Stimulated activated naive CD4-positive, alpha-beta T cell treated with Interleukin-2 at 50 U/mL for 16 hours (primary cell): ENCODE measurements around the gene OSTF1.

Source experiments
- DNase-seq: peaks from one replicate; lab custom pipeline; 2025; lab: John Stamatoyannopoulos, UW

Gene OSTF1

DNA sequence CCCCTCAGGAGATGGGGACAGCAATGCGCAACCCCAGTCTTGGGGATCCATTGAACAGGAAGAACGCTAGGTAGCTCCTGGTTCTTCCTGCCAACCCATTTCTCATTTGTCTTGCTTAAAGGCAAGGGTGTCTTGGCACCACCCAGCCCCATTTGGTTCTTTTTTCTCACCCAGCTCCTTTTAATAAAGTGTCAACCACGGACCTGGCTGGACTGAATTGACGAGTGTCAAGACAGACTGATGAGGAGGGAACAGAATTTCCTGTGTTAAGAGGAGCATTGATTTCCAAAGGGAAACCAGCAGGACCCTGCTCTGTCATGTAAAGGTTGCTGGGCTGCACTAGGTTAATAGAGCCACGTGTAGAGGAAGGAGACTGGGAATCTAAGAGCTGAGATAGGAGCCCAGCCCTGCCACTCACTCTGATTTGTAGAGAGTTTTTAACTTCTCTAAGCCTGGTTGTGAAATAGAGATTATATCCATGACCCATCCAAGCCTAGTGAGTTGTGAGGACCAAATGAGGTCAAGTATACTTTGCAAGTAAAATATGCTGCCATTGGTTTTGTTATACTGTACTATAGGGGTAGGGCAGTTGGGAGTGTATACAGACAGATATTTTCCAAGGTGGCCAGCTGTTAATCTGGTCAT is 33.7 kb downstream of the OSTF1 start:
- DNase-seq: no peak

DNA sequence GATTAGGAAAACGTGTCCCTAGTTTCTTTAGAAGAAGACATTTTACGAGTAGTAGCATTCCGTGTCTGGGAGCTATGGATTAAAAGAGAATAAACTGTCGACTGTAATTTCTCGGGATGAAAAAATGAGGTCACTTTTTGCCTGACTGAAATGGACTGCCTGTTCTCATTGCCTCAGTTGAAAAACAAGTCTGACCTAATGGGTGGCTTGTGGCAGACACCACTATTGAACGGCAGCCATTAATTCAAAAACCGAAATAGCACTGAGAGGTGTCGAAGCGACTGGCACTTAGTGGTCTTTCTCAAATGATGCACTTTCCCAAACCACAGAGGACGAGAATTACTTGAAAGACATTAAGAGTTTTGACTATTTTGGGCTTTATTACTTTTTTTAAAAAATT is 35.4 kb downstream of the OSTF1 start:
- DNase-seq: no peak

DNA sequence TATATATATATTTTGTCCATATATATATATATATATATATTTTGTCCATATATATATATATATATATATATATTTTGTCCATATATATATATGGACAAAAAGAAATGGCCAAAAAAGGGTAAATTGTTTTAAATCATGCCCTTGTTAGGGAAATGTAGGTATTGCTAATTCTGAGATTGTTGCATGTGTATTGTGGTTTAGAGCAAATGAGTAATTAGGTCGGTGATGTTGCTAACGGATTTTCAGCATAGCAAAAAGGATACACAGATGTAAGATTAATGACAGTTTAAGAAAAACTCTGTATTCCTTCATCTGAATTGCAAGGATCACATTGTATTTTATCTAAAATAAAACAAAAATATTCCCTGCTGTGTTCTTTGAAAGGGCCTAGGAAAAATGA is 40.2 kb downstream of the OSTF1 start:
- no peak for DNase-seq

DNA sequence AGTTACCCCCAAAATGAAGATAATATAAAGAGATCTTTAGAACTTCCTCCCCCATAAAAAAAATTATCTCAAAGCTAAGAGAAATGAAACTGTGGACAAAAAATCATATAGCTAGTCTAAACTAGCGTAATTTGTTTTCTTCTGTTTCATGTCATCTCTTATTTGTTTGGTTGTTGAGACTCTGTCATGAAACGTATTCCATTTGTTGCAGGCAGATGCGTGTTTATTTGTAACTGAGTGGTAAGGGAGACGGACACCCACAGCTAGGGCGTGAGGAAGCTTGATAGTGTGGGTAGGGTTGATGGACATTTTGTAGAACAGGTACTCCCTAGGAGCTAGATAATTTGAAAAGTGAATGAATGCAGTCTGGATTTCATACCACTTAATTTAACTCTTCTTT is 41.9 kb downstream of the OSTF1 start:
- no peak for DNase-seq

DNA sequence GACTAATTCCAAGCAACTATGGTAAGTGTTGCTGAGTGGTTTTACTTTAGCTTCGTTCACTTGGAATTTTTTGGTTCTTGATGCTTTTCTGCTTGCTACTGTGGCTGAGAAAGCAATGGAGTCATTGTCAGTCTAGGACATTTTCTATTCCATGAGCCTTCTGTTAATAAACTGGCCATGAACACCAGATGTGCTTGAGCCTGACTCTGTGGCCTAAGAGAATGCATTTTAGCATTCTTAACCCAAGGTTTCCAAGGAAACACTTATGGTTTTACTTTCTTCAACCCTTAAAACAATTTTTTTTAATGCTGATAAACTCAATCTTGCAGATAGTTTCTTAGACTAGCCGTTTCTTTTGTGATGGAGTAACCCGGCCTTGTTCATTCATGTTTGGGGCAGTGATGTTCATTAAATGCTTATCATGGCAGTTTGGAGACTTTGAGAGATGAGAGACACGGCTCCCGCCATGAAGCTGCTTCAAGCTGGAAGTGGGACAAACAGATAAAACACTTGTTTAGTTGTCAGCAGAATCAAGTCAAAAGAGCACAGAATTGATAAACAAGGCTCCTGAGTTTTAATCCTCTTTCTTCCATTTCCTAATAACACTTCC is 42.4 kb downstream of the OSTF1 start:
- no peak for DNase-seq

DNA sequence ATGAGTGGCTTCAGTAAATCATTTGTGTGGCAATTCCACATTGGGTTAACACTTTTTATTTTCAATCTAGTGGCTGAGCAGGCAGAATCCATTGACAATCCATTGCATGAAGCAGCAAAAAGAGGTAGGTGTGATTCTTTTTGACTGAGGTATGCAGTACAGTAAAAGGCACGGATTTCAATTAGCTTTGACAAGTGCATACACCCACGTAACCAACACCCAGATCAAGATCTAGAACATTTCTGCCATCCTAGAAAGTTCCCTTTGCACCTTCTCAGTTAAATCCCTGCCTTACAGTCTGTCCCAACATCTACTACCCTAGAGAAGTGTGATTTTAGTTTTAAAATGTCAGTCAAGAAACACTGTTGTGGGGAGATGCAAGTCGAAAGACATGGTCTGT is 43.4 kb downstream of the OSTF1 start:
- DNase-seq: no peak

DNA sequence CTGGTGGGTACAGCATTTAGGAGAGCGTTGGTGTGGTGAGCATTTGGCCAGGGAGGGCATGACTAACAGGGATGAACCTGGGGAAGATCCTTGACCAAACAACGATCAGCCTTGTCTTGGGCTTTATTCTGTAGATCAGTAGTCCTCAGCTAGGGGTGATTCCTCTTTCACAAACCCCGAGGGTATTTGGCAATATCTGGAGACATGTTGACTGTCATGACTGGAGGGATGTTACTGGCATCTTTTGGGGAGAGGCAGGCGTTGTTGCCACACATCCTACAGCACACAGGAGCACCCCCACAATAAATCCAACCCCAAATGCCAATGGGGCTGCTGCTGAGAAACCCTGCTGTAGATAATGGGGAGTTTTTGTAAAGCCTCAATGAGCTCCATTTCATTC is 43.9 kb downstream of the OSTF1 start:
- no peak for DNase-seq

DNA sequence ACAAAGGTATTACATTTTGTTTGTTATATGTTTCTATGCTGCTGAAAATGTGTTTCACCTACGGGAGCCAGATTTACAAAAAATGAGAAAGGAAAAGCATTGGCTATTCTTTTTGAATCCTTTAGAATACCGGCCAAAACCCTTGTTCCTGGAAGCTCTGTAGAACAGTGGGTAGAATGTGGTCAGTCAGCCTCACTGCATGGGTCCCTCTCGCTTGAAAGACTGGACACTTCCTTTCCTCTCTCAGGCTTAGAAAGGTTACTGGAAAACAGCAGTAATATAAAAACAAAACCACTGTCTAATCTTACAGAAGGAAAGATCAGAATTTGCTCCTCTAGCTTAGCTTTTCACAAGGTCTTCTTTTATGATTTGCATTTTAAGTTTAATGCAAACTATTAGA is 45.1 kb downstream of the OSTF1 start:
- DNase-seq: no peak

DNA sequence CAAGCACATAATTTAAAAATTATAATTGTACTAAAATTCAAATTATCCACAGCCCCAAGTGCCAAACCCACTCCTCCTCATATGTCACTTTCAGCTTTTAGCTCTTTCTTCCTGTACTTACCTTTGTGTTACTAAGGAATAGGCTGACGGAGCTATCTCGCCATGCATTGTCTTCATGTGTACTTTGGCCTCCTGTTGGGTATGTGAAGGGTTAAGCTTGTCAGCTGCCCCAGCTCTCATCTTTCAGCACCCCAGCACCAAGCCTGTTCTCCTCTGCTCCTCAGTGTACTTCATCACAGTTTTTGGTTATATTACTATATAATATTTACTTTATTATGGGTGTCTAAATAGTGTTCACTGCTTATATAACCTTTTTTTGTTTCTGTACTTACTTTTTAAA is 46.2 kb downstream of the OSTF1 start:
- DNase-seq: no peak

DNA sequence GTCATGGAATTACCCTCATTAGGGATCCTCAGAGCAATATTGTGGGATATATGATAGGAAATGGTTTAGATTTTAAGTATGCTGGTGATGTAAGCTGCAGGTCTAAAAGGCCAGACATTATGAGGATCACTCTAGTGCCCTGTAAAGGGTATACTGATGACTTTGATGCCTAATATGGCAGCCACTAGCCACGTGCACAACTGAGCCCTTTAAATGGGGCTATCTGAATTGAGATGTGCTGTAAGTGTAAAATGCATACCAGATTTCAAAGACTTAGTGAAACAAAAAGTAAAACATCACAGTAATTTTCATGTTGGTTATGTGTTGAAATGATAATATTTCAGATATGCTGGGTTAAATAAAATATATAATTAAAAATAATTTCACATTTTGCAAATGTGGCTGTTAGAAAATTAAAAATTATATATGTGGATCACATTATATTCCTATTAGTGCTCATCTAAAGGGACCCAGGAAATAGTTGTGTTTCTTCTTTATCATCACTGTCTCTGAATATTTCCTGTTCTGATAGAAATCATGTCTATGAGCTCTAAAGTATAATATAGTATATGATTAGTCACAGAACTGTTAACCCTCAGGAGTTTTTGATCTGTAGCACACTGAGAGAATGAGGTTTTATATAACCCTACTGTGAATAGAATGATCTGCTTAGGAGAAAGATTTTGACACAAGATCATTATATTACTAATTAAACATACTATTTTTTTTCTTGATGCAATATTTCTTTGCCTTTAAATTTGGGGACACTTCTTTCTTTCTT is 50.1 kb downstream of the OSTF1 start:
- DNase-seq: no peak

DNA sequence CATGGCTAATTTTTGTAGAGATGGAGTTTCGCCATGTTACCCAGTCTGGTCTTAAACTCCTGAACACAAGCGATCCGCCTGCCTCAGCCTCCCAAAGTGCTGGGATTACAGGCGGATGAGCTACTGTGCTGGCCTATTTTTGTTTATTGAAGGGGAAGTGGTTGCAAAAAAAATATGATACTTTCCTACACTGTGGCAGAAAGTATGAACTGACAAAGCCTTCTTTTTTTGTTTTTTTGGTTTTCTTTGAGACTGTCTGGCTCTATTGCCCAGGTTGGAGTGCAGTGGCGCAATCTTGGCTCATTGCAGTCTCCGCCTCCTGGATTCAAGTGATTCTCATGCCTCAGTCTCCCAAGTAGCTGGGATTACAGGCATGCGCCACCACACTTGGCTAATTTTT is 50.9 kb downstream of the OSTF1 start:
- no peak for DNase-seq

DNA sequence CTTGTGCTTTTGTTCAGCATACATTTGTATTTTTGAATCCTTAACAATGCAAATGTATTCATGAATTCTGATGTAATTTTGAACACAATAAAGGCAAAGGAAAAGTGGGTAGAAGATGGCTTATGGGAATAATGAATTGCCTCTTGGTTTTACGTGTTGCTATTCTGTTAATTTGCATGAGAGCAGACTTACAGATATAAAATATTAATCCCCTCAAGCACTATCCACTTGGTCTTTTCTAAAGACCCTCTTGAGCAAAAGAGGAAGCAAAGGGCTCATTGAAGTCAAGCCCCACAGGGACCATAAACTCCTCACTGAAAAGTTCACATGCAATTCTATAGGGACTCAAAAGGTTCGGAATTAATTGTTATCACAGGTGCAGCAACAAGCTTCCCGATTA is 51.9 kb downstream of the OSTF1 start:
- DNase-seq: no peak

DNA sequence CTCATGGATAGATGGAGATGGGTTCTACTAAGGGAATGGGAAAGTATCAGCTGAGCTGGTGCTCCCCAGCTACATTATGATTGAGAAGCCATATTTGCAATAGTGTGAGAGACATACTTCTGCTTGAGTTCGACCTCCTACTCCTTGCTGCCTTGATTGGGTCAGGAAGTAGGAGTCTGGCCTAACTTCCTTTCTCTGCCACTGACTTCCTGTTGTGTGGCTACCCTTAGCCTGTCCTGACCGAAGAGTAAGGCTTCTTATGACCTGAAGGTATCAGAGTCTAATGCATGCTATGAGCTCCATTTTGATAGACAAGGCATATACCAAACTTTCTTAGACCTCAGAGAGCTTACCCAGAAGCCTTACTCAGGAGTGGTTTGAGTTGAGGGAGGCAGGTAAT is 53.9 kb downstream of the OSTF1 start:
- DNase-seq: no peak

DNA sequence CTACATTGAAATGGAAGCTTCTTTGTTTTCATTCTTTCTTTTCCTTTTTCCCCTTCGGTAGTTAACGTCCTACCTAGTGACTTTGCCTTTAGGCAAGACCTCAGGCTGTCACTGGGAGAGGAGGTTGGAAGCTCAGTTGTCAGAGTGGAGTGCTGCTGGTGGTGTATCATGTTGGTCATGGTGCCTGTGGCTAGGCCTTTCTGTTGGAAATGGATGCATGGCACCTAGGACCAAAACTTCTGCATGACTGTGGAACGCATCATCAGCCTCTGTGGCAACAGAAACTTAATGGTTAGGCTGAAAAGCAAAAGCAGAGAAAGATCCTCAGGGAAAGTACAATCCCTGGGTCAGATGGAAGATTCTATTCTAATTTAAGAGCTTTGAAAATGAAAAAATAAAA is 57.9 kb downstream of the OSTF1 start:
- no peak for DNase-seq

DNA sequence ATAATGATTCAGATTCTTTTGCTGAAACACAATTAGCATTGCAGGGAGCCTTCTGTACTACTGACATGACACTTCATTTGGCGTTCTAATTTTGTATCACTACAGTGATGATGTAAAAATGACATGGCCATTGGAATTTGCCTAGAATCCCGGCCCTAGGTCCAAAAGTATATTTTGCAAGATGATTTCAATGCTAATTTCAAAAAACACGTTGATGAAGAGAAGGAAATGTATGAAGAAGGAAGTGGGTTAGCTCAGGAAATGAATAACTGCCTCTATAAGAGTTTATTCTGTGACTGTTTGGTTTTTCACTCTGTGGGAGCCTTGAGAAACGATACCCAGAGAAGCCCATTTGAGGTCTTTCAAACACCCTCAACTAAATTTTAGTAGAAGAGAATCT is 59.3 kb downstream of the OSTF1 start:
- DNase-seq: no peak

DNA sequence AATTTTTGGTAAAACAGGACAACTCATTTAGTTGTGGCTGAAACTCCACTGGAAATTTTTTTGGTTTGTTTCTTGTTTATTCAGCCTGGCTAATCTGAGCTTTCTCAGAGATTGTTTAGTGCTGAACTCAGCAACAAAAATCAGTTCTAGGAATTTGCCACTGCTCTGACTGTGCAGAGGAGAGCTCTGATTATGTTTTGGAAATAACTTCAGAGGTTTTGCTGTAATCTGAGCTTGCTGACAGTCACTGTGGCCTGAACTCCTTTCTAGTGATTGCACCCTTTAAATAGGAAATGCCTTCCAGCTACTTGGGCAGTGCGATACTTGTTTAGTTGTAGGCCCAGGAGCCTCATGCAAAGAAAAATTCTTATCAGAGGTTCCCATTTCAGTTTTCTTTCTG is 60.2 kb downstream of the OSTF1 start:
- DNase-seq: no peak

DNA sequence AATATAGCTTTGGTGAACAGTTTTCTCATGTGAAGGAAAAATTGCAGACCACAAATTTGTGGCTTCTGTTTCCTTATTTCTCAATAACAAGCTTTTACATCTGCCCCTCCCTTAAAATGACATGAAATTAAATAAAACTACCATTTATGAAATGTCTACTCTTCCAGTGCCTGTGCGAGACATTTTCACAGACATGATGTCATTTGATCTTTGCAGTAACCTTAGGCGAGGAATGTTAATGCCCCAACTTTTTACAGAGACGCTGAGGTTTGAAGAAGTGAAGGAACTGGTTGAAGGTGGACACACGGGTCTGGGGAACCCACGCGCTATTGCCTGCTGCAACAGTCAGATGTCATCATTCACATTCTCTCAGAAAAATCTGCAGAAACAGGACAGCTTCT is 61.5 kb downstream of the OSTF1 start:
- DNase-seq: no peak

DNA sequence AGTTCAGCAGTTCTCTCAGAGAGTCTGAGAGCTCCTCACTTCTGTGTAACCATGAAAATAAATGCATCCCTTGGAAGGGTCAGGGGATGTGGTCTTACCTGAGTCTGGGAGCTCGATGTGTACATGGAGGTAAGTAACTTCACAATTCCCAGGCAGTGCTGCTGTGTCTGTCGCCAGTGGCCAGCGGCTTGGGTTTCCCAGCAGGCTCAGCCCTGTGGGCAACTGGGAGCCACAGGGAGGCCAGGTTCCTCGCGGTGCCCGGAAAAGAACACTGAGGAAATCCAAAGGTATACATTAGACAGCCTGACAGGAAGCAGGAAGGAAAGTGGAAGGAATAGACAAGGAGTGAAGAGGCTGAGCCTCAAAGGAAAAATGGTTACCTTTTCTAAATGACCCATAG is 62.2 kb downstream of the OSTF1 start:
- DNase-seq: no peak

DNA sequence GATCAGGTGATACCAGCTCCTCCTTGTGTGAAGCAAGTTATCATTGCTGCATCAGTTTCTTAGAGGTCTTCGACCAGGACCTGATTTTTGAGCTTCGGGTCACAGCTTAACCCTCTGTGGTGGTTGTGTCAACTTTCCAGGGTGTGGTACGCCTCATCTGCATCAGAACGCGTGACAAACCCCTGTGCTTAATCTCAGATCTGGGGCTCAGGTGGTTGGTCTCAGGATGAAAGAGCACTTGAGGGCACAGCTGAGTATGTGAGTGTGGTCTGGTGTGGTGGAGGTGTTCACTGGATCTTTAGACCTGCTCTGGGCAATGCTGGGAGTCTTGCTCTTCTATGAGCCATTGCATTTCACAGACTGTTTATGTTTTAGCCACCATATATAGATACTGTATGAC is 64.1 kb downstream of the OSTF1 start:
- peak; percentile 48 for DNase-seq

DNA sequence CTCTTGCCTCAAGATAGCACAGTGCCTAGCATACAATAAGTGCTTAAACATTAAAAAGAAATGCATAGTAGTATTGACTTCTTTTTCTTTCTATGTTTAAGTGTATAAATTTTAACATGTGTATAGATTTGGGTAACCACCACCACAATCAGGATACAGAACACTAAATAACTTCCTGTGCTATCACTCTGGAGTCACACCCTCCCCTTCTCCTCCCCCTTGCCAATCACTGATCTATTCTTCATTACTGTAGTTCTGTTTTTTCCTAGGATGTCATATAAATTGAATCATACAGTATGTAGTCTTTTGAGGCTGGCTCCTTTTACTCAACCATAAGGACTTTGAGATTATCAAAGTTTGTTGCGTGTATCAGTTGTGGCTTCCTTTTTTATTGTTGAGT is 68.5 kb downstream of the OSTF1 start:
- no peak for DNase-seq

DNA sequence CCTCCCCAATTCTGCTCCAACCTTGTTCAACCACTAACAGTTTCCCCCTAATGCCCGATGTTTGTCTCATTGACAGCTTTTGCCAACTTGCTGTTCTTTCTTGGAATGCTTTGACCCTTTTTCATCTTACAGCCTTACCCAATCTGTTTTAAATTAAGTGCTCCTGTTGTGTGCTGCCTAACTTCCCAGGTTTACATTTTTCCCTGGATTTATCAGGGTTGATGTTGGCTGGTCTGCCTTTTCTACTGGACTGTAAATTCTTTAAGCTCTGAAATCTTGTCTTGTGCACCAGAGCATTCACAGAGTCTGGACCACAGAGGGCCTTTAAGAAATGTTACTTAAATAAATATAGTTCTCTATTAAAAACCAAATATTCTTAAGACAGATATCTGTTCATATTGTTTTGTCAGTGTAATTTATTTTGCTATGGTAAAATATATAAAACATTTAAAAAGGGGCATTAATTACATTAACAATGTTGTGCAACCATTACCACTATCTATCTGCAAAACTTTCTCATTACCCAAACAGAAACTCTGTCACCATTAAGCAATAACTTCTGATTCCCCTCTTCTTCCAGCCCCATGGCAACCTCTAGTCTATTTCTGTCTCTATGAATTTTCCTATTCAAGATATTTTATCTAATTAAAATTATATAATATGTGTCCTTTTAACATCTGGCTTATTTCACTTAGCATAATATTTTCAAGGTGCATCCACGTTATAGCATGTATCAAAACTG is 73.0 kb downstream of the OSTF1 start:
- DNase-seq: no peak

DNA sequence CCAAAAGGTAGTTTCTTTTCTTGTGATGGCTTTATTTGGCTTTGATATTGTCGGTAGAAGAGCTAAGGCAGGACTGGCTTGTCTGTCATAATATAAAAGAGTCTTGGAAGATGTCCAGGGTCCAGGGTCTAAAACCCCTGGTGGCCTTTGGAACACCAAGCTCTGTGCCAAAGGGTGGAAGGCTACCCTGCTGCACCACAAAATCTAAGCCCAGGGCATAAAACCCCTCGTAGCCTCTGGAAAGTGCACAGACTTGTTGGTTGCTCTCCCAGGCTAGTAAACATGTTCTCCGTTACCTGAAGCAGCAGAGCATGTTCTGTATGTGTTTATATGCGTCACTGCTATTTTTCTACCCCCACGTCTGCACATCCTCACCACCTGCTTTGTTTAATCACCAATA is 75.5 kb downstream of the OSTF1 start:
- DNase-seq: no peak

DNA sequence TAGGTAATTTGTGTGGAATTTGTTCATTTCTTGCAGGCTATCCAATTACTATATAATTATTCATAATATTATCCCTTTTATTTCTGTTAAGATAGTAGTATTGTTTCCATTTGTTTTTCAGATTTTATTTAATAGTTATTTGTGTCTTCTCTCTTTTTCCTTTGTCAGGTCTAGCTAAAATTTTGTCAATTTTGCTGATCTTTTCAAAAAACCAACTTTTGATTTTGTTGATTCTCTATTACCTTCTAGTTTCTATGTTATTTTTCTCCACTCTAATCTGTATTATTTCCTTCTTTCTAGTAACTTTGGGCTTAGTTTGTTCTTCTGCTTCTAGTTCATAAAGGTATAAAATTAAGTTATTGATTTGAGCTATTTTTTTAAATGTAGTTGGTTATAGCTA is 76.3 kb downstream of the OSTF1 start:
- no peak for DNase-seq
